GM12874 (cell line): Measurements from ENCODE around the gene BUB1.

Experiments
- TF ChIP-seq, protein P1 (sequence below): IDR thresholded peaks from 2 replicates; pipeline ENCODE4 v1.5.1; 2011; ENCODE audit warnings: low read depth, mild to moderate bottlenecking, control low read depth, low read length, moderate library complexity; ENCODE audit not compliant: insufficient read depth

Gene BUB1

DNA sequence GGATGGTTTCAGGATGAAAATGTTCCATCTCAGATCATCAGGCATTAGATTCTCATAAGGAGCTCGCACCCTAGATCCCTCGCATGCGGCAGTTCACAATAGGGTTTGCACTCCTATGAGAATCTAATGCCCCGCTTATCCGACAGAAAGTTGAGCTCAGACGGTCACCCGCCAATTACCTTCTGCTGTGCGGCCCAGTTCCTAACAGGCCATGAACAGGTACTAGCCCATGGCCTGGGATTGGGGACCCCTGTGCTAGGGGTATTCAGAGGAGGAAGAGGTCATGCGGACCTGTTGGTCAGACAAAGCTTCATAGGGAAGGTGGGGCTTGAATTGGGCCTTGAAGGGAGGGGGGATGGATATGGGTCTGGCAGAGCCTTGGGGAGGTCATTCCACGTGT, 4.4 kb upstream of the BUB1 start:
- TF ChIP-seq, protein P1, sequence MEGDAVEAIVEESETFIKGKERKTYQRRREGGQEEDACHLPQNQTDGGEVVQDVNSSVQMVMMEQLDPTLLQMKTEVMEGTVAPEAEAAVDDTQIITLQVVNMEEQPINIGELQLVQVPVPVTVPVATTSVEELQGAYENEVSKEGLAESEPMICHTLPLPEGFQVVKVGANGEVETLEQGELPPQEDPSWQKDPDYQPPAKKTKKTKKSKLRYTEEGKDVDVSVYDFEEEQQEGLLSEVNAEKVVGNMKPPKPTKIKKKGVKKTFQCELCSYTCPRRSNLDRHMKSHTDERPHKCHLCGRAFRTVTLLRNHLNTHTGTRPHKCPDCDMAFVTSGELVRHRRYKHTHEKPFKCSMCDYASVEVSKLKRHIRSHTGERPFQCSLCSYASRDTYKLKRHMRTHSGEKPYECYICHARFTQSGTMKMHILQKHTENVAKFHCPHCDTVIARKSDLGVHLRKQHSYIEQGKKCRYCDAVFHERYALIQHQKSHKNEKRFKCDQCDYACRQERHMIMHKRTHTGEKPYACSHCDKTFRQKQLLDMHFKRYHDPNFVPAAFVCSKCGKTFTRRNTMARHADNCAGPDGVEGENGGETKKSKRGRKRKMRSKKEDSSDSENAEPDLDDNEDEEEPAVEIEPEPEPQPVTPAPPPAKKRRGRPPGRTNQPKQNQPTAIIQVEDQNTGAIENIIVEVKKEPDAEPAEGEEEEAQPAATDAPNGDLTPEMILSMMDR = no peak

DNA sequence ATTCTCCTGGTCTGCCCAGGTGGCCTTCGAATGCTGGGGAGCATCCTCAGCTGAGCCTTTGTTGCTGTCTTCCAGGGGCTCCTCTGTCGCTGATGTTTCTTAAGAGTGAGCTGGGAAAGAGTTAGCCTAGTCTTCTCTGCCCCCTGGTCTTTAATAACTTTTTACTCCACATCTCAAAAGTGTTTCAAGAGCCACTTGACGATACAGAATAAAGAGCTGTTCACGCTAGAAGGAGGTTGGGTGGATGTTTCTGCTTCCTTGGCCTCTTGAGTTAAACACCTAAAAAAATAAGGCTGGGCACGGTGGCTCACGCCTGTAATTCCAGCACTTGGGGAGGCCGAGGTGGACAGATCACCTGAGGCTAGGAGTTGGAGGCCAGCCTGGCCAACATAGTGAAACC, 2.8 kb upstream of the BUB1 start:
- TF ChIP-seq, protein P1 = no peak

DNA sequence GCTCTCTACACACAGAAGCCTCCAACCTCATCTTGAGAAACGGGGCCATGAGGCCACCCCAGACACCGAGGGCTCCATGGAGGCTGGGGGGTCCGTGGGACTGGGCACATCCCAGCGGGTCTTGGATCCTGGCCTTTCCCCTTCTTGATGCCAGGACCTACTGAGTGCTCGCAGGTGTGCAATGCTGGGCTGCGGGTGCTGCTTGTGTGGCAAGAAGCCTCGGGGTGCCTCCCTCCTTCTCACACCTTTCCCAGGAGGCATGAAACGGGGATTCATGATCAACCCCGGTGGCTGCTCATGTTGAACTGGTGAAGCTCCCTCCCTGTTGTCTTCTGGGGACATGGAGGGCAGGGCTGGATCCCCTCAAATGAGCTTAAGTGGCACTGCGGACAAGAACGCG, 2.0 kb upstream of the BUB1 start:
- TF ChIP-seq, protein P1 = no peak

DNA sequence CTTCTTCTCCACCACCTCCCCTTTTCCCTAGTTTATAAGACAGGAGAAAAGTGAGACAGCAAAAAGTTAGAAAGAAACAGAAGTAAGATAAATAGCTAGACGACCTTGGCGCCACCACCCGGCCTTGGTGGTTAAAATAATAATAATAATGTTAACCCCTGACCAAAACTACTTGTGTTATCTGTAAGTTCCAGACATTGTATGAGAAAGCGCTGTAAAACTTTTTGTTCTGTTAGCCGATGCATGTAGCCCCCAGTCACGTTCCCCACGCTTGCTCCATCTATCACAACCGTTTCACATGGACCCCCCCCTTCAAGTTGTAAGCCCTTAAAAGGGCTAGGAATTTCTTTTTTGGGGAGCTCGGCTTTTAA, 1.5 kb upstream of the BUB1 start:
- TF ChIP-seq, protein P1 = no peak

DNA sequence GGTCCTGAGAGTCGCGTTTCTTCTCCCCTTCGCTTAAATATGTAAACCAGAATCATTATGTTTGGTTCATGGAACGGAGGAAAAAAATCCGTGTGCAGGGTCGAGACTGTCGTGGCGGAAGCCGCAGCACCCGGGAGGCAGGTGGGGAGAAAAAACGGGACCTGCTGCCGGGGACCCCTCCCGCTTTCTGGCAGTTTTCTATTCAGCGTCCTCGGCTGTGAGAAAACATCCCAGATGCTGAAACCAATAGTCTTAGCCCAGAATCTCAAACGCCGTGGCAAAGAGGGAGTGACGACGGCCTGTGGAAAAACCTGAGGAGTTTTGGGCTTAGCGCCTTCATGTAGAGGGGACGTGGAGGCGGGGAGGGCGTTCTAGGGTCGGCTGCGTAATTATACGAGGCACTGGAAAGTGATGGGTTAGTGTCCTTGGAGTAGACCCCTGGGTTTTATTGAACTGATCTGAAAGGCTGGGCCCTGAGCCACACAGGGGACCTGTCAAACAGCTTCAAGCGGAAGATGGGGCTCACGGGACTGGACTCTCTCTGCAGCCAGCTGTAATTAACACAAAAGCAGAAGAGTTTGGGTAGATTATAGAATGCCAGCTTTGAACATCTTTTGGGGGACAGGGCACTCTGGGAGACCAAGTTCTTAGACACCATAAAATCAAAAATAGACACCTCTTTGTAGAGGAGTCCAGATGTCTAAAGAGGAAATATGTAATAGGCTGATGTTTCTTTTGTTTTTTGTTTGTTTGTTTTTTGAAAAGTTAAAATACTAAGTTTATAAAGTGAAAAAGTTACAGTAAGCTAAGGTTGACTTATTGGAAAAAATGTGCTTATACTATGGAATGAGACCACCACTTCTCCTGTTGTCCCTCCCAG, 834 bp upstream of the BUB1 start:
- TF ChIP-seq, protein P1 = no peak

DNA sequence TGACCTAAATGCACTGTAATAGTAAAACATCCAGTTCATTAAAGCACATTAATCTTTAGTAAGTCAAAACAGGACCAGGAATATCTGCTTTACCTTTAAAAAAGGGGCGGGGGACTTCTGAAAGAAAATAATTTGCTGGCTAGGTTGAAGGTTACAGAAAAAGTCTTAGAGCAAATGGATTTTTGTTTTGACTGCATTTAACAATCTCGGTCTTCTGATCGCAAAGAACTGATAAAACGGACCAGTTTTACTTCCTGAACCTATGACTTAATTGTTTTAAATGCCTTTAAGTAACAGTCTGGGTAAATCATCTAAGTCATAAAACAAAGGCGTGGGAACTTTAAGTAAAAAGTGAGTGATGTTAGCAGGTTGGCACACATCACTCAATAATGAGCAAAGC, 783 bp downstream of the BUB1 start:
- TF ChIP-seq, protein P1 = no peak

DNA sequence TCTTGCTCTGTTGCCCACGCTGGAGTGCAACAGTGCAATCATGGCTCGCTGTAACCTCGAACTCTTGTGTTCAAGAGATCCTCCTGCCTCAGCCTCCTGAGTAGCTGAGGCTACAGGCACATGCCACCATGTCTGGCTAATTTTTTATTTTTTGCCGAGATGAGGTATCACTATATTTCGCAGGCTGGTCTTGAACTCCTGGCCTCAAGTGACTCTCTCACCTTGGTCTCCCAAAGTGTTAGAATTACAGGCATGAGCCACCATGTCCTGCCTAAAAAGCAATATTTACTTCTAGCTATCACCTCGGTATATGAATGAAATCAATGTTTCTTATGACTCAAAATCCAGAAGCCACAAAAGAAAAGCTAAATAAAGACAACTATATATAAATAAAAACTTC, 2.2 kb downstream of the BUB1 start:
- TF ChIP-seq, protein P1 = no peak
